HCT116 (cell line): ENCODE measurements around the gene EPHA3.

ENCODE experiments used
- ELF1 ChIP-seq: IDR thresholded peaks from 2 replicates; pipeline ENCODE4 v1.6.1; 2012; ENCODE audit warnings: low read depth, borderline replicate concordance
- EZH2 ChIP-seq: fragments of 200-600 bp; sonication (generic); IDR thresholded peaks from 2 replicates; pipeline ENCODE4 v1.6.1; 2017; ENCODE audit warnings: antibody characterized with exemption, mixed run types
- POLR2A ChIP-seq: IDR thresholded peaks from 2 replicates; pipeline ENCODE4 v1.7.0; 2011; ENCODE audit warnings: borderline replicate concordance; ENCODE audit not compliant: insufficient read depth, insufficient read length; ENCODE audit errors: extremely low read depth
- POLR2AphosphoS5 ChIP-seq: IDR thresholded peaks from 2 replicates; pipeline ENCODE4 v1.6.1; 2011; ENCODE audit warnings: mild to moderate bottlenecking, low read depth, low read length, moderate library complexity
- TF ChIP-seq, protein P1 (sequence below), 3 experiments: fragments of 200-600 bp in 1 of 3; sonication (generic) in 1 of 3; IDR thresholded peaks in 2 of 3; conservative IDR thresholded peaks in 1 of 3; 2 replicates each; pipeline ENCODE4 v1.5.1; 2012 to 2017; ENCODE audit warnings: low read depth in 2 of 3, low read length in 2 of 3, antibody characterized with exemption in 1 of 3, borderline replicate concordance in 1 of 3, control low read depth in 1 of 3, mild to moderate bottlenecking in 1 of 3, mixed read lengths in 1 of 3, mixed run types in 1 of 3, moderate library complexity in 1 of 3; ENCODE audit not compliant: insufficient read depth in 1 of 3
- TF ChIP-seq, protein P2 (sequence below): IDR thresholded peaks from 2 replicates; pipeline ENCODE4 v1.6.1; 2012; ENCODE audit warnings: low read depth

DNA sequence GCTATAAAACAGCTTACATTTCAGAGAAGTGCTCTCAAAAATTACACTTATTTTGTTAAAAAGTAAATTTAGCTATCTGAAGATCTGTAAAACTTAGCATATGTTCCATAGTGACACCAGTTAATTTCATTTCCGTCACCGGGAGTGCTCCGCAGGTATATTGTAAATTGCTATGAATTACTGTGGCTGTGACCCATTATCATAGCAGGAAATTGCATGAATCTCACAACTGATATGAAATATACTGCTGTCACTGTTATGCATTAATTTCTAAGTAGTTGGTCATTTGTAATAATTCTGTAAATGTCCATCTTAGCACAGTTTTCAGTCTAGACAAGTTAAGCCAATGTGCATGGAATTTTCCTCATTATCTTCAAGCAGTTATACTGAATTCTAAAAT lies 91.2 kb downstream of the EPHA3 start:
- TF ChIP-seq, protein P1, sequence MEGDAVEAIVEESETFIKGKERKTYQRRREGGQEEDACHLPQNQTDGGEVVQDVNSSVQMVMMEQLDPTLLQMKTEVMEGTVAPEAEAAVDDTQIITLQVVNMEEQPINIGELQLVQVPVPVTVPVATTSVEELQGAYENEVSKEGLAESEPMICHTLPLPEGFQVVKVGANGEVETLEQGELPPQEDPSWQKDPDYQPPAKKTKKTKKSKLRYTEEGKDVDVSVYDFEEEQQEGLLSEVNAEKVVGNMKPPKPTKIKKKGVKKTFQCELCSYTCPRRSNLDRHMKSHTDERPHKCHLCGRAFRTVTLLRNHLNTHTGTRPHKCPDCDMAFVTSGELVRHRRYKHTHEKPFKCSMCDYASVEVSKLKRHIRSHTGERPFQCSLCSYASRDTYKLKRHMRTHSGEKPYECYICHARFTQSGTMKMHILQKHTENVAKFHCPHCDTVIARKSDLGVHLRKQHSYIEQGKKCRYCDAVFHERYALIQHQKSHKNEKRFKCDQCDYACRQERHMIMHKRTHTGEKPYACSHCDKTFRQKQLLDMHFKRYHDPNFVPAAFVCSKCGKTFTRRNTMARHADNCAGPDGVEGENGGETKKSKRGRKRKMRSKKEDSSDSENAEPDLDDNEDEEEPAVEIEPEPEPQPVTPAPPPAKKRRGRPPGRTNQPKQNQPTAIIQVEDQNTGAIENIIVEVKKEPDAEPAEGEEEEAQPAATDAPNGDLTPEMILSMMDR (IDR thresholded peaks at IDR 0.05 in 2 of 3, conservative IDR thresholded peaks at IDR 0.05 in 1 of 3; ENCODE audit: borderline replicate concordance in 1 of 3, insufficient read depth in 1 of 3, low read depth in 2 of 3, low read length in 2 of 3) = no peak
- TF ChIP-seq EZH2 = no peak
- no peak for TF ChIP-seq POLR2AphosphoS5
- TF ChIP-seq ELF1 = no peak
- TF ChIP-seq, protein P2, sequence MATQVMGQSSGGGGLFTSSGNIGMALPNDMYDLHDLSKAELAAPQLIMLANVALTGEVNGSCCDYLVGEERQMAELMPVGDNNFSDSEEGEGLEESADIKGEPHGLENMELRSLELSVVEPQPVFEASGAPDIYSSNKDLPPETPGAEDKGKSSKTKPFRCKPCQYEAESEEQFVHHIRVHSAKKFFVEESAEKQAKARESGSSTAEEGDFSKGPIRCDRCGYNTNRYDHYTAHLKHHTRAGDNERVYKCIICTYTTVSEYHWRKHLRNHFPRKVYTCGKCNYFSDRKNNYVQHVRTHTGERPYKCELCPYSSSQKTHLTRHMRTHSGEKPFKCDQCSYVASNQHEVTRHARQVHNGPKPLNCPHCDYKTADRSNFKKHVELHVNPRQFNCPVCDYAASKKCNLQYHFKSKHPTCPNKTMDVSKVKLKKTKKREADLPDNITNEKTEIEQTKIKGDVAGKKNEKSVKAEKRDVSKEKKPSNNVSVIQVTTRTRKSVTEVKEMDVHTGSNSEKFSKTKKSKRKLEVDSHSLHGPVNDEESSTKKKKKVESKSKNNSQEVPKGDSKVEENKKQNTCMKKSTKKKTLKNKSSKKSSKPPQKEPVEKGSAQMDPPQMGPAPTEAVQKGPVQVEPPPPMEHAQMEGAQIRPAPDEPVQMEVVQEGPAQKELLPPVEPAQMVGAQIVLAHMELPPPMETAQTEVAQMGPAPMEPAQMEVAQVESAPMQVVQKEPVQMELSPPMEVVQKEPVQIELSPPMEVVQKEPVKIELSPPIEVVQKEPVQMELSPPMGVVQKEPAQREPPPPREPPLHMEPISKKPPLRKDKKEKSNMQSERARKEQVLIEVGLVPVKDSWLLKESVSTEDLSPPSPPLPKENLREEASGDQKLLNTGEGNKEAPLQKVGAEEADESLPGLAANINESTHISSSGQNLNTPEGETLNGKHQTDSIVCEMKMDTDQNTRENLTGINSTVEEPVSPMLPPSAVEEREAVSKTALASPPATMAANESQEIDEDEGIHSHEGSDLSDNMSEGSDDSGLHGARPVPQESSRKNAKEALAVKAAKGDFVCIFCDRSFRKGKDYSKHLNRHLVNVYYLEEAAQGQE = no peak
- no peak for TF ChIP-seq POLR2A
